Measurements from ENCODE around the gene OPCML.
A peak's percentile ranks its signal among the peaks of the same experiment; 100 is the strongest.

OPCML gene

GRCh38 chr11:133228471-133229329 lies 303.6 kb downstream of the OPCML start:
- no peak for TF ChIP-seq CTCF (IDR thresholded peaks at IDR 0.05)

- no peak for TF ChIP-seq CTCF (IDR thresholded peaks at IDR 0.05)
Observed at GRCh38 chr11:133227632-133228111, 304.6 kb downstream of the OPCML start.

GRCh38 chr11:133224271-133224670 lies 308.0 kb downstream of the OPCML start:
- no peak for TF ChIP-seq CTCF (IDR thresholded peaks at IDR 0.05)

- no peak for TF ChIP-seq CTCF (IDR thresholded peaks at IDR 0.05)
Observed at GRCh38 chr11:133222425-133223330, 309.6 kb downstream of the OPCML start.

- TF ChIP-seq CTCF (IDR thresholded peaks at IDR 0.05), result peak; percentile 17; the same call in 1 of the 2 replicates
Observed at GRCh38 chr11:133219543-133219942, 312.8 kb downstream of the OPCML start.

GRCh38 chr11:133216813-133217212 lies 315.5 kb downstream of the OPCML start:
- TF ChIP-seq CTCF (IDR thresholded peaks at IDR 0.05), result no peak

GRCh38 chr11:133215596-133216230 lies 316.6 kb downstream of the OPCML start:
- TF ChIP-seq CTCF (IDR thresholded peaks at IDR 0.05), result no peak
